Endothelial cell of umbilical vein (primary cell): Measurements from ENCODE around the gene CNTNAP1. TPM values are rescaled to one million over a fixed set of nuclear protein-coding genes. Genes with fewer than 3 reads are reported as not detected.
"Not testable (repeated sequence)": the region's sequence is repeated elsewhere in the genome, so short reads cannot be mapped to it uniquely, and the experiment has no call there.

Experiments
- BruUV-seq: library from RNA; stranded (reverse); fragments of 400-500 nt; replicated peaks from 2 replicates; lab custom pipeline; 2021; lab: Mats Ljungman, UMichigan
- CTCF ChIA-PET: fragments of 300-600, 350-600 bp; sonication (Branson Sonifier 250); formaldehyde crosslinking; loops from one replicate; lab custom pipeline; 2021; ENCODE audit warnings: antibody characterized with exemption, inconsistent platforms; lab: Charles Lee
- POLR2A ChIA-PET: fragments of 300-600, 350-600 bp; sonication (Branson Sonifier 250); formaldehyde crosslinking; loops from one replicate; lab custom pipeline; 2021; ENCODE audit warnings: antibody characterized with exemption, inconsistent platforms; lab: Charles Lee
- DNase-seq: peaks from one replicate; pipeline ENCODE4 v3.0.0-alpha.2; 2011; ENCODE audit warnings: low read depth, low spot score
- FAIRE-seq: peaks from 2 replicates; lab custom pipeline; 2011; peaks lifted over from hg19 to GRCh38; lab: Jason Lieb, UNC
- H2AFZ ChIP-seq: 2 replicates; pipeline ENCODE4 v1.6.0; 2012; ENCODE audit warnings: low read depth, low read length, control low read depth, inconsistent platforms
- H3K27ac ChIP-seq: 2 replicates; pipeline ENCODE4 v1.5.1; 2011; ENCODE audit warnings: low read depth, mild to moderate bottlenecking, control low read depth, low read length, moderate library complexity; ENCODE audit not compliant: insufficient read depth
- H3K27me3 ChIP-seq, 2 experiments: 2 replicates each; pipeline versions ENCODE4 v1.6.0 to v1.6.1; 2011; ENCODE audit warnings: low read length in 2 of 2, mixed read lengths in 1 of 2; ENCODE audit not compliant: control insufficient read depth in 2 of 2, insufficient read depth in 2 of 2
- H3K36me3 ChIP-seq, 2 experiments: 2 replicates in 1 of 2; 3 replicates in 1 of 2; pipeline ENCODE4 v1.5.1; 2011; ENCODE audit warnings: low read length in 2 of 2, mild to moderate bottlenecking in 1 of 2, moderate library complexity in 1 of 2; ENCODE audit not compliant: control insufficient read depth in 2 of 2, insufficient read depth in 2 of 2; ENCODE audit errors: extremely low read depth in 1 of 2
- H3K4me1 ChIP-seq: 3 replicates; pipeline ENCODE4 v1.5.1; 2011; ENCODE audit warnings: mild to moderate bottlenecking, low read length; ENCODE audit not compliant: control insufficient read depth, insufficient read depth; ENCODE audit errors: extremely low read depth
- H3K4me2 ChIP-seq: 2 replicates; pipeline ENCODE4 v1.6.1; 2011; ENCODE audit warnings: low read length, control low read depth, mixed read lengths; ENCODE audit not compliant: insufficient read depth
- H3K4me3 ChIP-seq, 3 experiments: fragments of 200-600 bp in 1 of 3; sonication (generic), shearing (Covaris generic) in 1 of 3; replicated peaks in 1 of 3; 2 replicates each; pipeline ENCODE4 v1.5.1; 2011 to 2016; ENCODE audit warnings: control low read depth in 3 of 3, low read length in 3 of 3, mild to moderate bottlenecking in 2 of 3, inconsistent platforms in 1 of 3, low read depth in 1 of 3, moderate library complexity in 1 of 3; ENCODE audit not compliant: insufficient read depth in 1 of 3
- H3K79me2 ChIP-seq: 2 replicates; pipeline ENCODE4 v1.6.0; 2012; ENCODE audit warnings: low read length, inconsistent platforms; ENCODE audit not compliant: control insufficient read depth, insufficient read depth
- H3K9ac ChIP-seq: replicated peaks from 2 replicates; pipeline ENCODE3; 2011; ENCODE audit warnings: low read length, control low read depth; ENCODE audit not compliant: insufficient read depth; ENCODE audit errors: extremely low read depth
- H3K9me1 ChIP-seq: replicated peaks from 3 replicates; pipeline ENCODE4 v1.6.0; 2011; ENCODE audit warnings: mild to moderate bottlenecking, low read length; ENCODE audit not compliant: control insufficient read depth, insufficient read depth; ENCODE audit errors: extremely low read depth
- H3K9me3 ChIP-seq: replicated peaks from 2 replicates; pipeline ENCODE4 v1.5.1; 2012; ENCODE audit warnings: low read length, inconsistent platforms; ENCODE audit not compliant: control insufficient read depth, insufficient read depth
- H4K20me1 ChIP-seq: replicated peaks from 2 replicates; pipeline ENCODE3; 2011; ENCODE audit warnings: mild to moderate bottlenecking, low read length; ENCODE audit not compliant: control insufficient read depth, insufficient read depth; ENCODE audit errors: extremely low read depth
- CTCF ChIP-seq, 2 donors: IDR thresholded peaks; 1 replicate in 1 of 2; 2 replicates in 1 of 2; pipeline ENCODE4 v1.5.1; 2011; ENCODE audit warnings: low read length in 2 of 2, mild to moderate bottlenecking in 2 of 2, moderate library complexity in 2 of 2, control low read depth in 1 of 2, inconsistent platforms in 1 of 2, low read depth in 1 of 2; ENCODE audit not compliant: insufficient read depth in 1 of 2; ENCODE audit errors: extremely low read depth in 1 of 2
- EZH2 ChIP-seq: IDR thresholded peaks from 2 replicates; pipeline ENCODE4 v1.6.1; 2012; ENCODE audit warnings: borderline replicate concordance, low read depth, mild to moderate bottlenecking, moderate library complexity, low read length, inconsistent platforms; ENCODE audit not compliant: severe bottlenecking
- FOS ChIP-seq: IDR thresholded peaks from 2 replicates; pipeline ENCODE4 v1.6.1; 2011; ENCODE audit warnings: mild to moderate bottlenecking, low read length, moderate library complexity, borderline replicate concordance; ENCODE audit not compliant: insufficient read depth
- GATA2 ChIP-seq: IDR thresholded peaks from 2 replicates; pipeline ENCODE4 v1.7.0; 2011; ENCODE audit warnings: low read depth, mild to moderate bottlenecking, moderate library complexity, mixed read lengths, low read length; ENCODE audit not compliant: insufficient read length, insufficient read depth
- JUN ChIP-seq: IDR thresholded peaks from 2 replicates; pipeline ENCODE4 v1.6.1; 2011; ENCODE audit warnings: borderline replicate concordance, low read depth; ENCODE audit not compliant: insufficient read length, insufficient read depth
- MAX ChIP-seq: IDR thresholded peaks from 2 replicates; pipeline ENCODE4 v1.6.1; 2011; ENCODE audit not compliant: insufficient read depth, insufficient read length
- MYC ChIP-seq: IDR thresholded peaks from one replicate; pipeline ENCODE4 v1.6.1; 2011; ENCODE audit warnings: mild to moderate bottlenecking, low read depth, low read length
- POLR2A ChIP-seq: IDR thresholded peaks from 2 replicates; pipeline ENCODE4 v1.6.1; 2012; ENCODE audit warnings: low read depth, mild to moderate bottlenecking, control low read depth, low read length
- POLR2AphosphoS5 ChIP-seq: IDR thresholded peaks from 2 replicates; pipeline ENCODE4 v1.6.1; 2012; ENCODE audit warnings: low read depth, mild to moderate bottlenecking, control low read depth, low read length, moderate library complexity; ENCODE audit not compliant: insufficient read depth
- dilution Hi-C: fragments of 300-500 bp; cut with MboI; formaldehyde crosslinking; loops from one replicate; pipeline ENCODE4 v1.15.0; 2019; ENCODE audit warnings: low sequenced_read_pairs; ENCODE audit not compliant: extremely low pct_ligation_motif_present
- intact Hi-C: fragments of 100-400 bp; cut with micrococcal nuclease; formaldehyde crosslinking; loops from one replicate; pipeline ENCODE4 v1.10.0; 2022
- polyA plus RNA-seq, 4 experiments: library from polyadenylated mRNA; depleted of rRNA in 3 of 4; stranded (reverse) in 3 of 4; unstranded in 1 of 4; fragments of >200 nt; gene quantifications; 2 replicates each; pipeline versions ENCODE4 v1.2.1 to v1.2.3, GENCODE V29; 2011 to 2012; ENCODE audit warnings: missing spikeins in 1 of 4
- total RNA-seq: library from RNA; stranded (reverse); gene quantifications from 2 replicates; pipeline ENCODE4 v1.2.3, GENCODE V29; 2021

CNTNAP1 gene
- total and polyA plus RNA-seq, 2 donors (not counting 3 experiments of a cell fraction or from before 2014, with no cell fraction given) = 26.3 to 44.8 TPM

- POLR2A ChIA-PET = no interaction called here
- no peak for TF ChIP-seq FOS
- TF ChIP-seq GATA2 = no peak
- TF ChIP-seq POLR2AphosphoS5 = no peak
- no peak for TF ChIP-seq JUN
- no peak for TF ChIP-seq MYC
- TF ChIP-seq MAX = no peak
- TF ChIP-seq CTCF (IDR thresholded peaks at IDR 0.05; ENCODE audit: extremely low read depth in 1 of 2, insufficient read depth in 1 of 2, low read depth in 1 of 2, low read length in 2 of 2) = no peak
- TF ChIP-seq EZH2 = no peak
- TF ChIP-seq POLR2A = no peak
- intact Hi-C loops = no loop called here
Observed at GRCh38 chr17:42665581-42666001, 16.7 kb upstream of the CNTNAP1 start.

GRCh38 chr17:42666126-42666525, 16.2 kb upstream of the CNTNAP1 start:
- H3K9me3 ChIP-seq, H3K9me1 ChIP-seq, H3K4me2 ChIP-seq, H3K27ac ChIP-seq, intact Hi-C loops, H3K79me2 ChIP-seq, FAIRE-seq, H2AFZ ChIP-seq, H4K20me1 ChIP-seq, H3K4me1 ChIP-seq, DNase-seq, BruUV-seq, H3K9ac ChIP-seq, H3K4me3 ChIP-seq, H3K27me3 ChIP-seq, dilution Hi-C loops: not testable (repeated sequence)
- peaks cover 9 to 15% of the 10 kb centered on the region in 2 experiments for H3K36me3 ChIP-seq
- POLR2A ChIA-PET = interaction anchor here (0.6 kb wide), 1 partner anchor 62 kb away, joined by 10 read pairs; no protein-coding TSS in a partner anchor
- CTCF ChIA-PET = interaction anchor here (2.0 kb wide), 1 partner anchor 88 kb away, joined by 10 read pairs; the partner anchor contains the start of gene PSMC3IP

More at GRCh38 chr17:42665581-42666001, 16.7 kb upstream of the CNTNAP1 start:
- no peak overlapping the region for H3K9ac ChIP-seq
- peaks cover 14% of the 10 kb centered on the region for H3K4me1 ChIP-seq
- no peaks in the 10 kb centered on the region for H3K27me3 ChIP-seq
- H3K9me3 ChIP-seq = no peaks in the 10 kb centered on the region
- no peak overlapping the region for H2AFZ ChIP-seq
- DNase-seq (no peak), FAIRE-seq (no peak)
- H3K9me1 ChIP-seq = no peaks in the 10 kb centered on the region
- H3K36me3 ChIP-seq = peaks cover 9 to 14% of the 10 kb centered on the region in 2 experiments
- dilution Hi-C loops = no loop called here
- H3K79me2 ChIP-seq = no peaks in the 10 kb centered on the region
- no peak overlapping the region for H3K27ac ChIP-seq
- H4K20me1 ChIP-seq = no peaks in the 10 kb centered on the region
- no peak overlapping the region for H3K4me3 ChIP-seq
- CTCF ChIA-PET = no interaction called here
- no TSS peak for BruUV-seq
- no peak overlapping the region for H3K4me2 ChIP-seq
